Caco-2 (cell line): ENCODE data around the gene ACP6. TPM values are rescaled to one million over a fixed set of nuclear protein-coding genes. Genes with fewer than 3 reads are reported as not detected.

ENCODE experiments used
- BruUV-seq: library from RNA; stranded (reverse); fragments of 400-500 nt; replicated peaks from 2 replicates; lab custom pipeline; 2021; lab: Mats Ljungman, UMichigan
- CTCF ChIA-PET: fragments of 300-600 bp; sonication (Branson Sonifier 250); formaldehyde crosslinking; loops from one replicate; lab custom pipeline; 2022; ENCODE audit warnings: antibody characterized with exemption; lab: Charles Lee
- POLR2A ChIA-PET: fragments of 300-600 bp; sonication (Branson Sonifier 250); formaldehyde crosslinking; loops from one replicate; lab custom pipeline; 2022; ENCODE audit warnings: antibody characterized with exemption; lab: Charles Lee
- DNase-seq, 2 experiments: peaks; one replicate each; pipeline versions ENCODE4 v3.0.0 to v3.0.0-alpha.2; 2020 to 2022
- H3K27me3 ChIP-seq: replicated peaks from 2 replicates; pipeline ENCODE4 v1.6.0; 2011; ENCODE audit warnings: low read length; ENCODE audit not compliant: control insufficient read depth, insufficient read depth
- H3K36me3 ChIP-seq: 2 replicates; pipeline ENCODE4 v1.5.1; 2011; ENCODE audit warnings: low read length; ENCODE audit not compliant: control insufficient read depth, insufficient read depth
- H3K4me1 ChIP-seq: fragments of 250-450 bp; sonication (Bioruptor Pico); 2 replicates; pipeline ENCODE4 v1.5.1; 2020; ENCODE audit warnings: mild to moderate bottlenecking
- H3K4me3 ChIP-seq: 2 replicates; pipeline ENCODE4 v1.5.1; 2011; ENCODE audit warnings: low read depth, mild to moderate bottlenecking, control low read depth, low read length
- H3K9me3 ChIP-seq: fragments of 250-450 bp; sonication (Bioruptor Pico); 2 replicates; pipeline ENCODE4 v1.5.1; 2020; ENCODE audit warnings: mild to moderate bottlenecking, moderate library complexity
- H3K27ac Mint-ChIP-seq: one replicate; pipeline ENCODE4 v1.8.0; 2022; ENCODE audit warnings: mixed read lengths; ENCODE audit not compliant: unreplicated experiment
- H3K27me3 Mint-ChIP-seq: one replicate; pipeline ENCODE4 v1.8.0; 2022; ENCODE audit warnings: mixed read lengths; ENCODE audit not compliant: insufficient read depth, unreplicated experiment
- H3K36me3 Mint-ChIP-seq: one replicate; pipeline ENCODE4 v1.8.0; 2022; ENCODE audit warnings: mild to moderate bottlenecking, mixed read lengths; ENCODE audit not compliant: insufficient read depth, unreplicated experiment
- H3K4me1 Mint-ChIP-seq: one replicate; pipeline ENCODE4 v1.8.0; 2022; ENCODE audit warnings: low read depth, mixed read lengths; ENCODE audit not compliant: unreplicated experiment
- H3K4me3 Mint-ChIP-seq: one replicate; pipeline ENCODE4 v1.8.0; 2022; ENCODE audit warnings: mild to moderate bottlenecking, moderate library complexity, mixed read lengths; ENCODE audit not compliant: unreplicated experiment
- H3K9me3 Mint-ChIP-seq: one replicate; pipeline ENCODE4 v1.8.0; 2022; ENCODE audit warnings: mixed read lengths; ENCODE audit not compliant: unreplicated experiment
- CTCF ChIP-seq, 2 experiments: fragments of 200-600 bp in 1 of 2; IDR thresholded peaks; 1 replicate in 1 of 2; 2 replicates in 1 of 2; pipeline versions ENCODE4 v1.5.1 to v1.8.0; 2011 to 2022; ENCODE audit warnings: antibody characterized with exemption in 1 of 2, control low read depth in 1 of 2, inconsistent platforms in 1 of 2, low read depth in 1 of 2, low read length in 1 of 2, mild to moderate bottlenecking in 1 of 2, moderate library complexity in 1 of 2; ENCODE audit not compliant: insufficient read depth in 1 of 2, severe bottlenecking in 1 of 2, unreplicated experiment in 1 of 2
- intact Hi-C: fragments of 100-400 bp; cut with micrococcal nuclease; formaldehyde crosslinking; loops from one replicate; pipeline ENCODE4 v1.10.0; 2022; ENCODE audit not compliant: unreplicated experiment
- total RNA-seq: library from RNA; stranded (reverse); gene quantifications from 2 replicates; pipeline ENCODE4 v1.2.3, GENCODE V29; 2022

ACP6 gene
- total RNA-seq, 1 experiment from 2014 or later, result 24.6 TPM

GRCh38 chr1:147605591-147605990, 64.7 kb downstream of the ACP6 start:
- ChIA-PET CTCF (no interaction called here), POLR2A (no interaction called here)
- TF ChIP-seq CTCF (IDR thresholded peaks at IDR 0.05; ENCODE audit: insufficient read depth in 1 of 2, low read depth in 1 of 2, low read length in 1 of 2, severe bottlenecking in 1 of 2, unreplicated experiment in 1 of 2), result no peak
- peaks cover 10% of the 10 kb centered on the region for H3K4me1 Mint-ChIP-seq
- Histone ChIP-seq H3K4me1 (peaks cover 8% of the 10 kb centered on the region), H3K9me3 (no peaks in the 10 kb centered on the region), H3K27me3 (no peaks in the 10 kb centered on the region), H3K4me3 (no peak overlapping the region), H3K36me3 (no peaks in the 10 kb centered on the region; the same call in 1 of the 2 replicates)
- no peak overlapping the region for H3K27ac Mint-ChIP-seq
- H3K9me3 Mint-ChIP-seq, result no peaks in the 10 kb centered on the region
- no TSS peak for BruUV-seq
- H3K27me3 Mint-ChIP-seq, result no peaks in the 10 kb centered on the region
- intact Hi-C loops, result no loop called here
- no peak for DNase-seq
- H3K36me3 Mint-ChIP-seq, result peaks cover 8% of the 10 kb centered on the region
- H3K4me3 Mint-ChIP-seq, result no peak overlapping the region

GRCh38 chr1:147603986-147604385, 66.3 kb downstream of the ACP6 start:
- H3K27ac Mint-ChIP-seq, result no peak overlapping the region
- intact Hi-C loops, result no loop called here
- POLR2A ChIA-PET, result no interaction called here

More at GRCh38 chr1:147603986-147604385, 66.3 kb downstream of the ACP6 start:
- DNase-seq, result no peak
- Mint-ChIP-seq H3K4me1 (peaks cover 15% of the 10 kb centered on the region), H3K9me3 (no peaks in the 10 kb centered on the region), H3K27me3 (no peaks in the 10 kb centered on the region), H3K4me3 (no peak overlapping the region), H3K36me3 (peaks cover 13% of the 10 kb centered on the region)
- no peaks in the 10 kb centered on the region for H3K9me3 ChIP-seq
- peaks cover 8% of the 10 kb centered on the region for H3K4me1 ChIP-seq
- no peak overlapping the region for H3K4me3 ChIP-seq
- no peaks in the 10 kb centered on the region for H3K27me3 ChIP-seq
- CTCF ChIA-PET, result no interaction called here
- no peak for TF ChIP-seq CTCF (IDR thresholded peaks at IDR 0.05; ENCODE audit: insufficient read depth in 1 of 2, low read depth in 1 of 2, low read length in 1 of 2, severe bottlenecking in 1 of 2, unreplicated experiment in 1 of 2)
- no peaks in the 10 kb centered on the region; the same call in 1 of the 2 replicates for H3K36me3 ChIP-seq
- BruUV-seq, result no TSS peak
